ENCODE measurements around the gene ZNF714. TPM values are rescaled to one million over a fixed set of nuclear protein-coding genes. Genes with fewer than 3 reads are reported as not detected.

Gene ZNF714
- total and polyA plus RNA-seq, 9 donors, result 5.1 to 11.9 (median 9.4) TPM

- DNase-seq, result no peak
- Histone ChIP-seq H3K27ac (ENCODE audit: low read length) (no peak overlapping the region), H3K9me3 (replicated peaks; ENCODE audit: control insufficient read depth, low read depth, low read length) (peaks cover 9% of the 10 kb centered on the region), H3K27me3 (ENCODE audit: control insufficient read depth, insufficient read depth, low read length) (no peaks in the 10 kb centered on the region), H3K4me3 (ENCODE audit: low read length) (no peak overlapping the region), H3K4me1 (ENCODE audit: control insufficient read depth, insufficient read depth, low read length) (peaks cover 2% of the 10 kb centered on the region), H3K36me3 (ENCODE audit: control insufficient read depth, insufficient read depth, low read length) (peaks cover 48% of the 10 kb centered on the region)
- no CpG with 5 or more reads among the region's 1 CpG for WGBS (ENCODE audit: insufficient coverage)
These were observed 65.5 kb downstream of the ZNF714 start for GRCh38 chr19:21147540-21147939.

- Histone ChIP-seq H3K9me3 (replicated peaks; ENCODE audit: control insufficient read depth, low read depth, low read length) (peaks cover 9% of the 10 kb centered on the region), H3K4me1 (ENCODE audit: control insufficient read depth, insufficient read depth, low read length) (no peaks in the 10 kb centered on the region), H3K4me3 (ENCODE audit: low read length) (no peak overlapping the region), H3K27me3 (ENCODE audit: control insufficient read depth, insufficient read depth, low read length) (no peaks in the 10 kb centered on the region), H3K36me3 (ENCODE audit: control insufficient read depth, insufficient read depth, low read length) (peaks cover 51% of the 10 kb centered on the region), H3K27ac (ENCODE audit: low read length) (no peak overlapping the region)
- DNase-seq, result no peak
These were observed 66.7 kb downstream of the ZNF714 start for GRCh38 chr19:21148681-21149080.

GRCh38 chr19:21149877-21150276 lies 67.9 kb downstream of the ZNF714 start:
- 88% methylated on average over 4 of the region's 6 CpGs for WGBS (ENCODE audit: insufficient coverage)
- no peak overlapping the region for H3K4me3 ChIP-seq (ENCODE audit: low read length)
- DNase-seq, result no peak
- H3K4me1 ChIP-seq (ENCODE audit: control insufficient read depth, insufficient read depth, low read length), result no peaks in the 10 kb centered on the region
- no peak overlapping the region for H3K27ac ChIP-seq (ENCODE audit: low read length)
- H3K27me3 ChIP-seq (ENCODE audit: control insufficient read depth, insufficient read depth, low read length), result no peaks in the 10 kb centered on the region
- peaks cover 9% of the 10 kb centered on the region for H3K9me3 ChIP-seq (replicated peaks; ENCODE audit: control insufficient read depth, low read depth, low read length)
- H3K36me3 ChIP-seq (ENCODE audit: control insufficient read depth, insufficient read depth, low read length), result peaks cover 43% of the 10 kb centered on the region

GRCh38 chr19:21151460-21151859 lies 69.5 kb downstream of the ZNF714 start:
- H3K27me3 ChIP-seq (ENCODE audit: control insufficient read depth, insufficient read depth, low read length), result no peaks in the 10 kb centered on the region
- peaks cover 15% of the 10 kb centered on the region for H3K9me3 ChIP-seq (replicated peaks; ENCODE audit: control insufficient read depth, low read depth, low read length)
- WGBS (ENCODE audit: insufficient coverage), result no CpG with 5 or more reads among the region's 1 CpG
- H3K36me3 ChIP-seq (ENCODE audit: control insufficient read depth, insufficient read depth, low read length), result peaks cover 42% of the 10 kb centered on the region
- DNase-seq, result no peak
- H3K4me1 ChIP-seq (ENCODE audit: control insufficient read depth, insufficient read depth, low read length), result no peaks in the 10 kb centered on the region
- H3K27ac ChIP-seq (ENCODE audit: low read length), result no peak overlapping the region
- H3K4me3 ChIP-seq (ENCODE audit: low read length), result no peak overlapping the region

- H3K4me3 ChIP-seq (ENCODE audit: low read length), result no peak overlapping the region
- no peak for DNase-seq
- H3K9me3 ChIP-seq (replicated peaks; ENCODE audit: control insufficient read depth, low read depth, low read length), result peaks cover 19% of the 10 kb centered on the region
- no peak overlapping the region for H3K27ac ChIP-seq (ENCODE audit: low read length)
- 100% methylated on average over 1 of the region's 1 CpG for WGBS (ENCODE audit: insufficient coverage)
- H3K36me3 ChIP-seq (ENCODE audit: control insufficient read depth, insufficient read depth, low read length), result peaks cover 19% of the 10 kb centered on the region
- H3K4me1 ChIP-seq (ENCODE audit: control insufficient read depth, insufficient read depth, low read length), result no peaks in the 10 kb centered on the region
- no peaks in the 10 kb centered on the region for H3K27me3 ChIP-seq (ENCODE audit: control insufficient read depth, insufficient read depth, low read length)
These were observed 76.6 kb downstream of the ZNF714 start for GRCh38 chr19:21158523-21159135.

- Histone ChIP-seq H3K27ac (ENCODE audit: low read length) (no peak overlapping the region), H3K9me3 (replicated peaks; ENCODE audit: control insufficient read depth, low read depth, low read length) (peaks cover 7% of the 10 kb centered on the region), H3K36me3 (ENCODE audit: control insufficient read depth, insufficient read depth, low read length) (peaks cover 25% of the 10 kb centered on the region), H3K4me1 (ENCODE audit: control insufficient read depth, insufficient read depth, low read length) (no peaks in the 10 kb centered on the region), H3K27me3 (ENCODE audit: control insufficient read depth, insufficient read depth, low read length) (no peaks in the 10 kb centered on the region), H3K4me3 (ENCODE audit: low read length) (no peak overlapping the region)
- no peak for DNase-seq
- WGBS (ENCODE audit: insufficient coverage), result no CpG with 5 or more reads among the region's 5 CpGs
These were observed 82.5 kb downstream of the ZNF714 start for GRCh38 chr19:21164541-21164940.

- H3K27ac ChIP-seq (ENCODE audit: low read length), result no peak overlapping the region
These were observed 84.4 kb downstream of the ZNF714 start for GRCh38 chr19:21166436-21166835.

More at GRCh38 chr19:21166436-21166835, 84.4 kb downstream of the ZNF714 start:
- DNase-seq, result no peak
- no peaks in the 10 kb centered on the region for H3K9me3 ChIP-seq (replicated peaks; ENCODE audit: control insufficient read depth, low read depth, low read length)
- no CpG with 5 or more reads among the region's 2 CpGs for WGBS (ENCODE audit: insufficient coverage)
- H3K4me1 ChIP-seq (ENCODE audit: control insufficient read depth, insufficient read depth, low read length), result no peaks in the 10 kb centered on the region
- no peaks in the 10 kb centered on the region for H3K27me3 ChIP-seq (ENCODE audit: control insufficient read depth, insufficient read depth, low read length)
- H3K36me3 ChIP-seq (ENCODE audit: control insufficient read depth, insufficient read depth, low read length), result peaks cover 31% of the 10 kb centered on the region
- no peak overlapping the region for H3K4me3 ChIP-seq (ENCODE audit: low read length)

Other genes starting within 250 kb of the ZNF714 start
- gene ZNF85, start 159.0 kb upstream of the ZNF714 start, total RNA-seq, result 12.4 TPM
- gene ZNF85, start 159.0 kb upstream of the ZNF714 start, polyA plus RNA-seq (ENCODE audit: insufficient read depth in 1 of 8, insufficient read length in 8 of 8, low replicate concordance in 1 of 8), result 10 to 100 TPM in 4 of 8 donors, 1 to 10 TPM in 4; 6.8 to 10.9 (median 10.0) TPM
- 8.2 TPM for gene ZNF430, start 61.5 kb upstream of the ZNF714 start, total RNA-seq
- 1 to 10 TPM; 5.1 to 8.0 (median 6.4) TPM for gene ZNF430, start 61.5 kb upstream of the ZNF714 start, polyA plus RNA-seq (ENCODE audit: insufficient read depth in 1 of 8, insufficient read length in 8 of 8, low replicate concordance in 1 of 8)
- 18.1 TPM for gene ZNF431, start 59.8 kb downstream of the ZNF714 start, total RNA-seq
- gene ZNF431, start 59.8 kb downstream of the ZNF714 start, polyA plus RNA-seq (ENCODE audit: insufficient read depth in 1 of 8, insufficient read length in 8 of 8, low replicate concordance in 1 of 8), result 10 to 100 TPM; 12.3 to 24.6 (median 16.9) TPM
- gene ZNF708, start 247.2 kb downstream of the ZNF714 start, total RNA-seq, result 10.5 TPM
- 10 to 100 TPM in 2 of 8 donors, 1 to 10 TPM in 6; 6.4 to 11.8 (median 9.2) TPM for gene ZNF708, start 247.2 kb downstream of the ZNF714 start, polyA plus RNA-seq (ENCODE audit: insufficient read depth in 1 of 8, insufficient read length in 8 of 8, low replicate concordance in 1 of 8)

All from muscle of leg (tissue), 11 donors.